NT2/D1 (cell line): ENCODE results near the gene TEX52.

Experiments
- DNase-seq: peaks from one replicate; pipeline ENCODE4 v3.0.0-alpha.2; 2011; ENCODE audit warnings: low read depth, low spot score
- H3K27me3 ChIP-seq: 2 replicates; pipeline ENCODE4 v1.6.0; 2011; ENCODE audit warnings: mild to moderate bottlenecking; ENCODE audit not compliant: insufficient read length, insufficient read depth
- H3K36me3 ChIP-seq: 2 replicates; pipeline ENCODE4 v1.6.1; 2011; ENCODE audit warnings: mild to moderate bottlenecking, low read length, mixed read lengths; ENCODE audit not compliant: insufficient read depth, insufficient read length
- H3K4me1 ChIP-seq: 2 replicates; pipeline ENCODE4 v1.5.1; 2011; ENCODE audit not compliant: insufficient read depth, insufficient read length
- H3K4me3 ChIP-seq: 2 replicates; pipeline ENCODE4 v1.5.1; 2011; ENCODE audit warnings: low read depth; ENCODE audit not compliant: insufficient read length
- H3K9ac ChIP-seq: 2 replicates; pipeline ENCODE4 v1.6.0; 2011; ENCODE audit warnings: low read depth; ENCODE audit not compliant: insufficient read length
- H3K9me3 ChIP-seq: 2 replicates; pipeline ENCODE4 v1.5.1; 2011; ENCODE audit warnings: mild to moderate bottlenecking, low read length; ENCODE audit not compliant: insufficient read depth
- SUZ12 ChIP-seq: IDR thresholded peaks from 2 replicates; pipeline ENCODE4 v1.6.1; 2011; ENCODE audit not compliant: insufficient read length, insufficient read depth; ENCODE audit errors: extremely low read depth
- YY1 ChIP-seq: IDR thresholded peaks from 2 replicates; pipeline ENCODE4 v1.6.1; 2011; ENCODE audit not compliant: insufficient read length, insufficient read depth
- ZNF274 ChIP-seq: IDR thresholded peaks from 2 replicates; pipeline ENCODE4 v1.6.1; 2011; ENCODE audit warnings: mild to moderate bottlenecking, low read depth, low read length

The TEX52 gene

DNA sequence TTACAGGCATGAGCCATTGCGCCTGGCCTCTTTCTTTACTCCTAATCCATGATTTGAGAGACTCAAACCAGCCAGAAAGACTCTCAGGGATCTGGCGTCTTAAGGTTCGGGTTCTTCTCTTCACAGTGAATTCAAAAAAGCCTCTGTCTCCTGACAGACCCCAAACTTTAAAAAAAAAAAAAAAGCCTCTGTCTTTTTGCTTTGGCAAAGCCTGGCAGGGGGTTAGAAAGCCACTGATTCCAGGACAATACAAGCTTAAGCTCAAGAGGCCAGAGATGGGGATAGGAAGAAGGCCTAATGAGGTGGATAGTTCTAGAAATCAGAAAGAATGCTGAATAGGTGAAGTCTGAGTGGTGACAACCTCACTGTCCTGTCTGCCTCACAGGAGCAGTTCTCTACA, 30.8 kb downstream of the TEX52 start:
- no peak for TF ChIP-seq SUZ12
- TF ChIP-seq ZNF274, result no peak
- TF ChIP-seq YY1, result no peak
- H3K9me3 ChIP-seq, result no peaks in the 10 kb centered on the region
- peak; percentile 59 for DNase-seq
- peaks cover 96% of the 10 kb centered on the region for H3K36me3 ChIP-seq
- no peak overlapping the region for H3K4me3 ChIP-seq
- H3K4me1 ChIP-seq, result peaks cover 24% of the 10 kb centered on the region
- no peaks in the 10 kb centered on the region for H3K27me3 ChIP-seq
- no peak overlapping the region for H3K9ac ChIP-seq

DNA sequence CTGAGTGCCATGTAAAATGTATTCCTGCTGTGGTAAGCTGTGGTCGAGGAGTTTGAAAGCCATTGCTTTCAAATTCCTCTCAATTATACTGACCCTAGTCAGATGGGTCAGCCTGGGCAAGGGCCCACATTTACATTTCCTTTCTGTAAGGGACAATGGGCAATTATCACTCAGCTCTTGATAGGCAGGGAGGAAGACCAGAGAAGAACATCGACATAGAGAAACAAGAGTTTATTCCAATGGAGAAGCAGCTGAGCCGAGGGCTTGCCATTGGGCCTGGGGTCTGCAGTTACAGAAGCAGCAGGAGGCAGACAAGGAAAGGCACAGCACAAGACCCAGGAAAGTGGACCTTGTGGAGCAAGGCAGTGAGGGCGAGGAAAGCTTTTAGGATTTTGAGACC, 31.7 kb downstream of the TEX52 start:
- Histone ChIP-seq H3K4me3 (no peak overlapping the region), H3K9me3 (no peaks in the 10 kb centered on the region), H3K36me3 (peaks cover 95% of the 10 kb centered on the region), H3K9ac (peak overlapping the region; percentile 62), H3K27me3 (no peaks in the 10 kb centered on the region), H3K4me1 (peaks cover 24% of the 10 kb centered on the region)
- peak; percentile 96 for DNase-seq
- TF ChIP-seq SUZ12 (no peak), YY1 (no peak), ZNF274 (no peak)

DNA sequence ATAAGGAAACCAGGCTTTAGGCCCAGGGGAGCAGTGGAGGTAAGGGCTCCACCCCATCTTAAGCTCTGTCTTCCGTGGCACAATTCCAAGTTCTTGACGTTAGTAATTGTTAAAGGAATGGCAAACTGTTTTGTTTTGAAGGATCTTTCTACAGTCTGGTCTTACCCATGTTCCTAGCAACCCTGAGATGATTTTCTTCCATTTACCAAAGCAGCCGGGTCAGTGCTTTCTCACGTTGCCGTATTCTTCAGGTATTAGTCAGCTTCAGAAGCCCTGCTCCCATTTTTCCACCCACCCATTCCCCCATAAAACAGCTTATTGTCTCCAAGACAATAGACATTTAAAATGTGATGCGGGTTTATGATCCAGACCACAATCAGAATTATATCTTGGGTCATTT, 32.3 kb downstream of the TEX52 start:
- TF ChIP-seq SUZ12 (no peak), ZNF274 (no peak), YY1 (no peak)
- Histone ChIP-seq H3K27me3 (no peaks in the 10 kb centered on the region), H3K4me1 (peaks cover 29% of the 10 kb centered on the region), H3K9ac (no peak overlapping the region), H3K4me3 (no peak overlapping the region), H3K9me3 (no peaks in the 10 kb centered on the region), H3K36me3 (peaks cover 98% of the 10 kb centered on the region)
- no peak for DNase-seq

DNA sequence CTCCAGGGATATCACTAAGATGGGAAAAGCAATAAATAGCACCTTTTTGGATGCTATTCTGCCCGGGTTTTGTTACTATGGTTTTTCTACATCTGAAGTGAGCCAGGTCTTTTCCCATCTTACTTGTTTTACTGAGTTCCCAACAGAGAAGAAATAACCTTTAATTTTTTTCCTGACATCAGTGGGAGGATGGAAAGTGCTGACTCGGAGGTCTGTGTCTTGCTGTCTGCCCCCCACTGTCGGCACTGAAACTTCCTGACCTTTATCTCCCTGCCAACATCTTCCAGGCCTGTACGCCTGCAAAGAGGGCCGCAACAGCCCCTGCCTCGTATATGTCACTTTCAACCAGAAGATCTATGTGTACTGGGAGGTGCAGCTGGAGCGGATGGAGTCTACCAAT, 33.4 kb downstream of the TEX52 start:
- Histone ChIP-seq H3K4me1 (peaks cover 29% of the 10 kb centered on the region), H3K27me3 (no peaks in the 10 kb centered on the region), H3K4me3 (no peak overlapping the region), H3K36me3 (peaks cover 97% of the 10 kb centered on the region), H3K9me3 (no peaks in the 10 kb centered on the region), H3K9ac (no peak overlapping the region)
- no peak for DNase-seq
- TF ChIP-seq SUZ12, result no peak

DNA sequence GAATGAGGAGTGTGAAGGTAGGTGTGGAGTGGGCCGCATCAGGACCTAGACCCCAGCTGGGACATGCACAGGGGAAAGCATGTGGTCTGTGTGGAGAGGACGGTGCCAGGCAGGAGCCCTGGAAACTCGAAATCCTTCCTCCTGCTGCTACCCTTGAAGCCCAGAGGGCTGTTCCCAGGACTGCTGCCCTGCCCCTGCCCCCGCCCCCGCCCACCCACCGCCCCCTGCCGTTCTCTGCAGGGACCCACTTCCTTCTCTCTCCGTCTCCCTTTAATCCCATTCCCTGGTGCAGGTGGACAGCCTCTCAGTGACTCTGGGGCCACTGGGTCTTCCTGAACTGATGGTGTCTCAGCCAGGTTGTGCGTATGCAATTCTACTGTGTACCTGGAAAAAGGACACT, 36.4 kb downstream of the TEX52 start:
- H3K27me3 ChIP-seq, result no peaks in the 10 kb centered on the region
- TF ChIP-seq ZNF274, result no peak
- TF ChIP-seq SUZ12, result no peak
- no peak for TF ChIP-seq YY1
- peaks cover 91% of the 10 kb centered on the region for H3K36me3 ChIP-seq
- no peak for DNase-seq
- no peaks in the 10 kb centered on the region for H3K9me3 ChIP-seq
- H3K4me1 ChIP-seq, result peaks cover 18% of the 10 kb centered on the region
- H3K4me3 ChIP-seq, result no peak overlapping the region
- no peak overlapping the region for H3K9ac ChIP-seq

DNA sequence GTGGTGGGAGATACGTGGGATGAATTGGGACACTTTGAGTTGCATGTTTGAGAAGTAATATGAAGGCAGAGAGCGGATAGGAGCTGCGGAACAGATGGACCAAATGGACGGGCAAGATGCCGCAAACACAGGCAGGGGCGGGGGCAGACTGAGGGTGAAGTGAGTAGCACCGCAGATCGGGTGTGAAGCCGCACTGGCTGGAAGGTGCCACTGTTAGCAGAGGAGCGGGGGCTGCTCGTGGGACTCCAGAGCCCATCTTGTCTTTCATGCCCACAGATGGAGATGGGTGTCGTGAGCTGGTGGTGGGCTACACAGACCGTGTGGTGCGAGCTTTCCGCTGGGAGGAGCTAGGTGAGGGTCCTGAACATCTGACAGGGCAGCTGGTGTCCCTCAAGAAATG, 37.0 kb downstream of the TEX52 start:
- peaks cover 15% of the 10 kb centered on the region for H3K4me1 ChIP-seq
- no peaks in the 10 kb centered on the region for H3K9me3 ChIP-seq
- TF ChIP-seq ZNF274, result no peak
- no peak for TF ChIP-seq SUZ12
- H3K4me3 ChIP-seq, result no peak overlapping the region
- H3K36me3 ChIP-seq, result peaks cover 91% of the 10 kb centered on the region
- no peaks in the 10 kb centered on the region for H3K27me3 ChIP-seq
- H3K9ac ChIP-seq, result no peak overlapping the region
- DNase-seq, result no peak

DNA sequence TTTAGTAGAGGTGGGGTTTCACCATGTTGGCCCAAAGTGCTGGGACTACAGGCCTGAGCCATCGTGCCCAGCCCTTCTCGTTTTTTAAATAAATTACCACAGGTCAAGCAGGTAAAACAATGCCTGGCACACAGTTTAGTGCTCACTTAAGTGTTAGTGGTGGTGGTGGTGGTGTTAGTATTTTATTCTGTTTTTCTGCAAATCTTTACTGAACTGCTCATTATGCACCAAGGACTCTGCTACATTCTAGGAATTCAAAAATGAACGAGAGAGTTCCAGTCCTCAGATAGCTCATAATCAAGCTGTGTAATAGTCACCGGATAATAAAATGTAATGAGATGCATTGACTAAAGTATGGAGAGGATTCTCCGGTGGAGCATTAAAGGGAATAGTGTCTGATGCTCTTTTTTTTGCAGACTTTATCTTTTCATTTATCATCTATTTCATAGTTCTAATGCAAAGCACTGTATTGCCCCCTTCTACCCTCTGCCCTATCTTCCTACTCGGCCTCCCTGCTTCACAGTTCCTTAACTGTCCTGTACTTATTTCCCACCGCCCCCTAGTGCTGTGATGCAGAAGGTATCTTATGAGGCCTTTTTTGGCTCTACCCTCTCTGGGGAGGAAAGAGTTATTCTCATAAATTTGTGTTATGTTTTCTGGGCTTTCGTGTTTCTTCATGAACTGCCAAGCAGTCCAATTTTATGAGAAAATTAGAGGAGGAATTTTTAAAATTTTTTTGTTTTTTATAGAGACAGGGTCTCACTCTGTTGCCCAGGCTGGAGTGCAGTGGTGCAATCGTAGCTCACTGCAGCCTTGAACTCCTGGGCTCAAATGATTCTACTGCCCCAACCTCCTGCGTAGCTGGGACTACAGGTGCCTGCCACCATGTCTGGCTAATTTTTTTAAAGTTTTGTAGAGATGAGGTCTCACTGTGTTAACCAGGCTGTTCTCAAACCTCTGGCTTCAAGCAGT, 43.3 kb downstream of the TEX52 start:
- TF ChIP-seq ZNF274 (no peak), SUZ12 (no peak), YY1 (no peak)
- DNase-seq, result peak; percentile 73
- Histone ChIP-seq H3K9ac (peak overlapping the region; percentile 99), H3K4me3 (peak overlapping the region; percentile 96), H3K9me3 (no peaks in the 10 kb centered on the region), H3K4me1 (no peaks in the 10 kb centered on the region), H3K27me3 (no peaks in the 10 kb centered on the region), H3K36me3 (peaks cover 40% of the 10 kb centered on the region)
